NT2/D1 (cell line): ENCODE measurements around the gene NECTIN1.

Experiments used
- SUZ12 ChIP-seq: IDR thresholded peaks from 2 replicates; pipeline ENCODE4 v1.6.1; 2011; ENCODE audit not compliant: insufficient read length, insufficient read depth; ENCODE audit errors: extremely low read depth
- YY1 ChIP-seq: IDR thresholded peaks from 2 replicates; pipeline ENCODE4 v1.6.1; 2011; ENCODE audit not compliant: insufficient read length, insufficient read depth
- ZNF274 ChIP-seq: IDR thresholded peaks from 2 replicates; pipeline ENCODE4 v1.6.1; 2011; ENCODE audit warnings: mild to moderate bottlenecking, low read depth, low read length

DNA sequence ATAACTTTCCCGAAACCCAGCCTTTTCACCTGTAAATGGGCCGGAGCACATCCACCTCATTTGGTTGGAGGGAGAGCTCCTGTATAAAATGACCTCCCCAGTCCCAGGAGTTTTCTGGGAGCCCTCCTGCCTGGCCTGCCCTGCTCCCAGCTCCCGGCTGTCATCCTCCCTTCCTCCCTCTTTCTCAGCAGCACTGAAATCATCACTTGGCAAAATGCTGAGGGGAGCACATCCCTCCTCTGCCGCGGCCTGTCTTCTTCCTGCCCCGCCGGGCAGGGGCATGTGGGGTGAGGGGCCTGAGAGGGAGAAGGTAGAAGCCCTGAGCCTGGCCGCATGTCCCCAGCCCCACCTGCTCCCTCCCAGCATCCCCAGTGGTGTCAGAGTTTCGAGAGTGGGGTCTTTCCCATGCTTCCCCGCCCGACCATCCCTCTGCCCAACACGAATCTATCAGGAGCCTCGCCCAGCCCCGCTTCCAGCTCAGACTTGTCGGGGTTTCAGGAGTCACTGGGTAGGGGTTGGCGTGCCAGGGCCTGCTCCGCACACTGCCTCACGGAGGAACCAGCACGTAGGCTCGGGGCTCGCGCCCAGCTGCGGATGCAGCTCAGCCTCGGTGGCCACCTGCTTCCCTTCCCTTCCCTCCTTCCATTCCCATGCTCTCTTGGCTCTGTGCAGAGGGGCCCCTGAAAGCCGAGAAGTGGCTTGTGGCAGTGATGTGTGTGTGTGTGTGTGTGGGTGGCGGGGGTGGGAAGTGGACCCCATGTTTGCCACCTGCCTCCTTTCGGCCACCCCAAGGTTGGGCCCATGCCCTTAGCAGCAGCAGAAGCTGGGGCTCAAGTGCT, 37.1 kb downstream of the NECTIN1 start:
- TF ChIP-seq SUZ12 (no peak), ZNF274 (no peak), YY1 (no peak)
